ENCODE data around the gene NSMCE1.

NSMCE1 gene

DNA sequence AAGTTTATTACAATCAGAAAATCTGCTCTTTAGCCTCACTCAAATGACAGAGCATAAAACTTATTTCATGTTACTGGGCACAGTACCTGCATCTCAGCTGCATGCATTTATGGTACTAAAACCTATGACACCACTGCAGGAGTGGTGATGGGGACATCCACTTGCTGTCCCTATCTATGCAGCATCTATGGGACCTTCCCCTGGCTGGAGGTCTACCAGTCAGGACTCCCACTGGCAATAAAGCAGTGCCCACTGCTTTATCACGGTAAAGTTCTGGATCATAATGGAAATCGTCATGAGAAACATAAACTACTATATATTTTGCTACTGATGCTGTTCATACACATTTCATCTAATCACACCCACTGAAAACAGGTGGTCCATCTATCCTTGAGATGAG, 26.2 kb downstream of the NSMCE1 start:
- DNase-seq, result no peak

DNA sequence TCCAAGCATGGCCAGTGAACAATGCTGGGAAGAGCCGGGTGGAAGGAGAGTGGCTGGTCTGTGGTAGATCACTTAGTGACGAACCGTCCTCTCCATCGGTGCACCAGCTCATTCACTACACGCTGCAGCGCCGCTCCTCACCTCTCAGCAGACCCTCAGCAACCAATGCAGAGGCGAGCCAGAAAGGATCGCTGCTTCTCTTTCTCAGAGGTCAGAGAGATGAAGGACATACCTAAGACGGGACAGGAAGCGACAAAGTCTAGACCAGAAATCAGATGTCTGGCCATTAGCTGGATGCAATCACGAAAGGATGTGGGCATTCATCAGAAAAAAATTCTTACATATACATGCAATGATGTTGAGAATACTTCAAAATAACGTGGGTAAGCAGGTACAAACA, 26.9 kb downstream of the NSMCE1 start:
- DNase-seq, result no peak

DNA sequence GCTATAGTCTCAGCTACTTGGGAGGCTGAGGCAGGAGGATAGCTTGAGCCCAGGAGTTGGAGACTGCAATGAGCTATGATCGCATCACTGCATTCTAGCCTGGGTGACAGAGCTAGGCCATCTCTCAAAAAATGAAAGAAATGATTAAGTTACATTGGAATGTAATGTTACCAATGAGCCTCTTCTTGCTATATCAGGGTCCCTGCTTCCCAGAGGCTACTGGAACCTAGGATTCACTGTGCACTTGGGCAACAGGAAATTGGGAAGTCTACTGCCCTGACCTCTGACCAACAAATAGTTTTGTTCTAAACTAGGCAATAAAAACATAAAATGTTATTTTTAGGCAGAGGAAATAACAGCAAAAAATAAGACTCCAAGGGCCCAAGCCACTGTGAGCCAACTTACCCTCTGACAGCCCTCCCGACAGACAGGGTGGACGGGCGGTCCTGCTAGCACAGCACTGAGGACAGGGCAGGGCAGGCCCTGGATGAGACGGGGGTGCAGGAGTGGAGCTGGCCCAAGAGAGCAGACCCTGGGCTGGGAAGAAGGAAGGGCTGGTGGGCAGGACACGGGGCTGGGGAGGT, 27.5 kb downstream of the NSMCE1 start:
- no peak for DNase-seq

DNA sequence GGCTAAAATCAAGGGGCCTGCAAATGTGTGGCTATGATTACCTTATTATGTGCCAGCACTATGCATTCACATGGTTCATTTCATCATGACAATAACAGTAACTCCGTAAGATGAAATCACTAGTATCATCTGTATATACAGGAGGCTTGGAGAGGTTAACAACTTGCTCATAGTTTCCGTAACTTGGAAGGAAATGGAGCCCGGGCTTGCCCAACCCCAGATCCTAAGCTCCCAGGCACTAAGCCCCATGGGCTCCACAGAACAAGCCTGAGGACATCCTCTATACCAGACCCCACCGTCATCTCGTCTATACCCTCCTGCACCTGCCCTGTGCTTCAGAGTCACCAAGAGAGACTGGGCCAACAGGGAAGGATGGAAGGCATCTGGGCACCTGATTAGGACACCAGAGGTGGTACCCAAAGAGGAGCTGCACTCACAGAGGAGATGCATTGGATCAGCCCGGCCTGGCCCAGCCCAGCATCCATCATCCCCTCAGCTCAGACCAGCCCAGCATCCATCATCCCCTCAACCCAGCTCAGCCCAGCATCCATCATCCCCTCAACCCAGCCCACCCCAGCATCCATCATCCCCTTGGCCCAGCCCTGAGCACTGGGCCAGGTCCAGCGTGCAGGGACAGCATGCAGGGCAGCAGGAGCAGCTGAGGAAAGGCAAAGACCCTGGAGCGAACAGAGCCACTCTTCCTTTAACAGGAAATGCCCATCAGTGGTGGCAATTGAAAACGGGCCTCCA, 28.5 kb downstream of the NSMCE1 start:
- DNase-seq, result no peak

DNA sequence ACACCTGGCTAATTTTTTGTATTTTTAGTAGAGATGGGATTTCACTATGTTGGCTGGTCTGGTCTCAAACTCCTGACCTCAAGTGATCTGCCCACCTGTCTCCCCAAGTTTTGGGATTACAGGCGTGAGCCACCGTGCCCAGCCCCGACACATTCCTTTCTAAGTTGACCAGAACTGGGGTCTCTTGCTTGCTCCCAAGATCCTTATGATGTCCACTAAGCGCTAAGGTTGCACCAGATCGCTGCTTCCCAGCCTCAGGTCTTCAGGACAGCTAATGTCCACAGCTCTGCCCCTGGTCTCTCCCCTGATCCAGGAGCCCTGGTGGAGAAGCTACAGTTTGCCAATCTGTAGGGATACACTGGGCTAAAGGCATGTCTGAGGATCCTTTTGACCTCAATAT, 29.5 kb downstream of the NSMCE1 start:
- no peak for DNase-seq

DNA sequence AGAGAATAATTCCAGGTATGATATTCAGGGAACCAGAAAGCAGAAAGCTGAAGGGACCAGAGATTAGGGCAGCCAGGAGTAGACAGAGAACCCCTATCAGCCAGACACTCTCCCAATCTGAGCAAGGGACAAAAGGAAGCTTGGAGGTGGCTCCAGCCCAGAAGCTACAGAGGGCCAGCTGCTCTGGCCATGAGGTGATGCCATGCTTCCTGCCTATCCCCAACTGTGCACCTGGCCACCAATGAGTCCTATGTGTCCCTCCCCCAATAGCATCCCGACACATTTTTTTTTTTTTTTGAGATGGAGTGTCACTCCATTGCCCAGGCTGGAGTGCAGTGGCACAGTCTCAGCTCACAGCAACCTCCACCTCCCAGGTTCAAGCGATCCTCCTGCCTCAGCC, 30.0 kb downstream of the NSMCE1 start:
- DNase-seq, result no peak

DNA sequence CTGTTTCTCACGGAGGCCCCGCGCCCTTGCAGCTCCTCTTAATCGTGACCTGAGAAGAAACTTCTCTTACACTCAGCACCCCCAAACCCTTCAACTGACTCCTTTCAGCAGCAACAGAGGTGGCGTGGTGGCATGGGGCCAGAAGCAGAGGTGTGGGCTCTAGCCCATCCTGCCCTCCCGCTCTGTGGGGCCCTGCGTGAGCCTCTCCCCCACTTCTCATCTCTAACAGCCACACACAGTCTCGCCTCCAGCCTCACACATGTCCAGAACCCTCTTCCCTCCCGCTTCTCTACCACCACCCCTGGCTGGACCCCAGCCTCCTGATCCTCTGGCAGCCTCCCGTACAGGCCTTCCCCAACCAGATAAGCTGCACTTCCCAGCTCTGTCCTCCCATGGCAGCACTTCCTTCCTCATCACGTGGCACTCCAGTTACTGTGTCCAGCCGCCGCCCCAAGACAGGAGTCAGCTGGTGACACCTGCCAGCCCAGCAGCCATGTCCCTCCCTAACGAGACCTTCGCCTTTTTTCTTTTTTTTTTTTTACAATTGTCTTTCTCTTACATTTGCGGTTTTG, 30.5 kb downstream of the NSMCE1 start:
- no peak for DNase-seq

DNA sequence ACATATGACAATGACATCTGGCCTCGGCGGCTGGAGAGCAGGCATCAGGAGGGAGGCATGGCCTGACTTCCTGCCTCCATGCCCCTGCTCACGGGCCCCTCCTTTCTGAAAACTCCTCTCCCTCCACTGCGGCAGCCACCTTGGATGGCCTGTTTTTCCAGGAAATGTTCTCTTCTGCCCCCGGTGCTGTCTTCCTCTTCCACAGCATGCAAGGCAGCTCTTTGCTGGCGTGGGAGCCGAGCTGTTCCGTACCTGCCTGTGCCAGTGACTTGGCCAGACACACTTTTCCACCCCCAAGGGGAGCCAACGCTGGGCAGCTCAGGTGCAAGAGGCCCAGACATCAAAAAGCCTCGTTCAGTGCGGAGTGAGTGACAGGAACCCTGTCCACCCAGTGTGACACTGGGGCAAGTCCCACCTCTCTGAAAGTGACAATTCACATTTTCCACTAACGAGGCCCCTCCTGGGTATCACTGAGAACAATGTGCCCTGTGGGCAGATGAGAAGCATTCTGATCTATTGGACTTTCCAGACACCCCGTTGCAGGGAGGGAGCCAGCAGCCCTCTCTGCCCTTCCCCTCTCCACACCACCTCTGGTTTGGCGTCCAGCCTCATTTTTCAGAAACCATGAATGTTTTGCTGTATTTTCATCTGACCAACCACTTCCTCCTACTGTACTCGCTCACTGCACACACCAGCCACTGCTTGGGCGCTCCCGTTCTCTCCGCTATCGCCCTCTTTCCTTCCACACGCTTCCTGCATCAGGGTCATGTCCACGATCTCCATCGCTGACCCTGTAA, 31.2 kb downstream of the NSMCE1 start:
- peak; percentile 36 to 43 for DNase-seq

DNA sequence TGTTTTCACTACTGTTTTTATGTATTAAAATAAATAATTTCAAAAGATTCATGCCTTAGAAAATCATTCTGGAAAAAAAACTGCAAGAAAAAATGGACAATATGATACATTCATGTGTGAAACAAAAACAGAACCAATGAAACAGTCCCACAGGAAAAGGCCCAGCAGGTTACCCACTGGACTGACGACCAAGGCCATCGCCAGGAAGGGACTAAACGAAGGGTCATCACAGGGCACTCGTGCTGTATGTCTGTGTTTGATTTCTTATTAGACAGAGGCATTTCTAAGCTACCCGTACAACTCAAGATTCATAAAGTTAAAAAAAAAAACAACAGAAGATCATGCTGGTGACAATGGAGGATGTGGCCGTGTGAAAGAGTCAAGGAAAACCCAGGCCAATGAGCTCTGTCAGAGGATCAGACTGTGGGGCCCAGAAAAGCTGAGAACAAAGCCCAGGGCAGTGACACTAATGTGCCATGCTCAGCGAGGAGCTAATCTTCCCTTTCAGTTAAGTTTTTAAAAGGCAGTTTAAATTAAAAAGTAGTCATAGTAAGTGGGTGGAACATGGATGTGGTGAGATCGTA, 31.8 kb downstream of the NSMCE1 start:
- DNase-seq, result no peak

DNA sequence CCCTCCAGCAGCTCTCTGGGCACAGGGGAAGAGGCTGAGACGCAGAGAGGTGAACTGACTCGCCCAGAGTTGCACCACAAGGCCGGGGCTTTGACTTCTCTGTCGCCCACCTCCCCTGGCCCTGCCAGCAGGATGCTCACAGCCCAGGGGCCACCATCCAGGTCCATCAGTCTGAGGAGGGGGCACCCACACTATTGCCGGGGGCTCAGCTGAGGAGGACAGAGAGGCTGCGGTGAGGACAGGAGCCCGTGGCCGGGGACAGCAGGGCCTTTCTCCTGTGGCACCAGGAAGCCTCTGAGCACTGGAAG, 32.7 kb downstream of the NSMCE1 start:
- no peak for DNase-seq

DNA sequence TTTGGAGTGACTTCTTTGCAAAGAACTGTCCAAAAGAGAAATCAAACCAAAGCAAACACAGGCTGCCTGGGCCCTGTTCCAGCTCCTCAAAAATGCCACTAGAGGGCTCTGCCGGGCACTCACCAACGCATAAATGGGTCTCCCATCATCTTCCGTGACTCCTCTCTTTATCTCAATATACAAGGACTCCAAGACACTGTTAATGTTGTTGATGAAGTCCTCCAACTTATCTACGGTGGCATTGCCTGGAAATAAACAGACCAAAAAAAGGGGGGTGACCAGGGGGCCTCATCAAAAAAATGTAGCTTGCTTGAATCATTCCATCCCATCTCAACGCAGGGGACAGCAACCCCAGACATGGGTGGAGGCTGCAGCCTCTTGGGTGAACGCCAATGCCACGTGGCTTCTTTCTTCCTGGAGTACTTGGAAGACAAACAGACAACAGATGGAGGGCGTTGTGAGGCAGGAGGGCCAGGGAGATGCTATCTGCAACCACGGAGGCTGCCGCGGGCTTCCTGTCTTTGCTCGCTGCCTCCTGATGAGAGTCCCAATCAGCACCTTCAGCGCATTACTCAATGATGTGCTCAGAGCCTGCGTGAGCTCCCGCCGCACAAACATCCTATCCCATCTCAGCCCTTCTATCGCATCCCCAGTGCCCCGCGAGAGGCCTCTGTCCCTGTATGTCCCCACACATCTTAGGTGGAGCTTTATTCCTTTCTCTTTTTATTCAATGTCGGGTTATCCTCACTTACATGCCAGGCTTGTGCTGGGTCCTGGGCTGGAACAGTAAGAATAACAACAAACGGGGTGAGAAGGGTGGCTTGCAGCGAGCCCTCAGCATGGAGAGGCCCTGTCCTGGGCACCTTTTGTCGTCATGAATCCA, 33.3 kb downstream of the NSMCE1 start:
- DNase-seq, result peak; percentile 65 to 67

DNA sequence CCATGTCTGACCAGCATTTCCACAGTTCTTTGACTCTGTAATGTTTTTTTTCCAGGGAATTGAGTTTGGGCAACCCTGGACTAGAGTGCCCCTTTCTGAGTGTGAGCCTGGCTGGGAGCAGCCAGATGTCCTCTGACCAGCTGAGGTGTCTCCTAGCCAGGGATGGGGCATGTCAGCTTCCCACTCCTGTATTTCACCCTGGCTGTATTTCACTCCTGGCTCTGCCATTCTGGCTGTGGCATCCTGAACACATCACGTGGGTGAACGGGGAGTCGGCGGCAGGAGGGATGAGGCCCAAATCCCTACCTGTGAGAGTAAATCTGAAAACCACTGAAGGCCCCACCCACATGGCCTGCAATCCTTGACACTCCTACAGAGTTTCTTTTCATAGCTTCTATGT, 34.0 kb downstream of the NSMCE1 start:
- DNase-seq, result no peak

DNA sequence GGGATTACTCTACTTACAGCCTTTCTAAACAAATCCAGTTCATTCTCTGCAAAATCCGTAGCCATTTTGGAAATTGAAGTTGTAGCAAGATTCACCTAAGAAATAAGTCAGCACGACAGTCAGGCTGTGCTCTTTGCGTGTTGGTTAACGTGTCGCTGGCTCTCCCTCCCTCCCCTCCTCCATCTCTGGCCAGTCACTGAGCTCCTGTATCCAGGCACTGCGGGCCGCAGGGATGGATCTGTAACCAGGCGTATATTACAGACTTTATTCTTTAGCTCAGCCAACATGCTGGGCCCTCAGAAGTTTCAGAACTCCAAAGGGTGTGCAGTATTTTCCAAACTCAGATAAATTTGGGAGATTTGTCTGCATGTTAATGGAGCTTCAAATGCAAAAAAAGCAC, 34.4 kb downstream of the NSMCE1 start:
- no peak for DNase-seq

DNA sequence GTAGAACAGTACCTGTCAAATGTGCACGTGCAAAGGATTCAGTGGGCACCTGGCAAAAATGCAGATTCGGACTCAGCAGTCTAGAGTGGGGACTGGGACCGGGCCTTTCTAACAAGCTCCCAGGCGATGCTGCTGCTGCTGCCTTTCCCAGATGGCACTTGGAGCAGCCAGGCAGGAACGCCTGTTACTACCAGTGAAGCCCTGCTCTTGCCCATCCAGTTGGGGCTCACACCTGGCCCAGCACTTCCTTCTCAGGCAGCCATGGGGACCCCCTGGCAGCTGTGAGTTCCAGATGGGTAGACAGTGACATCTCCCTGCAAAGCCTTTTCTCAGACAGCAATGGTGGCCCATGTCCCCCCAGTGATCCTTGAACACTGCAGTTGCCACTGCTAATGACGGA, 34.8 kb downstream of the NSMCE1 start:
- no peak for DNase-seq

DNA sequence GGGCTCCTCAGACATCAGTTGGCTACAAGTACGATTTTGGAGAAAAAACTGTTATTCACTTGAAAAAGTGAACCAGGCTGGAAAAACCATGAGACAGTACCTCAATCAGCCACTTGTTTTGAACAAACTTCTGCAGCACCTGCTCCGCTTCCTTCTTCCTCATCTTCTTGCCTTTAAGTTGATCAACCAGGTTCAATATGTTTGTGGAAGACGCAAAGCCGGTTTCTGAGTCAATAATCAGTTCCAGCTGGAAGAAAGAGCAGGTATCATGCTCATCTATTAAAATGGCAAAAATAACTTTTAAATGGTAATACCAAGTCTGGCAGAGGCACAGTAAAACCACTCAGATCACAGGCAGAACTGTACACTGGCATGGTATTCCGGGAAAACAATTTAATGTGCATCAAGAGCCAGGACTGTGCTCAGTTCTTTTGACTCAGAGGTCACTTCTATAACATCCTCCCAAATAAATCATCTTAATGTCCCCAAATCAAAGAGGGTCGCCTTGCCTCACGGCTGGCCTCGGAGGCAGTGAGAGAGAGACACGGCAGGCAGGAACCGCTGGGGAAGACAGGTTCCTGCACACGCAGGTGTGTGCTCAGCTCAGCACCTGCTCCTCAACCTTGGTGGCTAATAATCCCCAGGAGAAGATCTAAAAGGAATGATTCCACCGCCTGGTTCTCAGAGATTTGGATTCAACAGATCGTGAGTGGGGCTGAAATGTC, 35.5 kb downstream of the NSMCE1 start:
- no peak for DNase-seq

DNA sequence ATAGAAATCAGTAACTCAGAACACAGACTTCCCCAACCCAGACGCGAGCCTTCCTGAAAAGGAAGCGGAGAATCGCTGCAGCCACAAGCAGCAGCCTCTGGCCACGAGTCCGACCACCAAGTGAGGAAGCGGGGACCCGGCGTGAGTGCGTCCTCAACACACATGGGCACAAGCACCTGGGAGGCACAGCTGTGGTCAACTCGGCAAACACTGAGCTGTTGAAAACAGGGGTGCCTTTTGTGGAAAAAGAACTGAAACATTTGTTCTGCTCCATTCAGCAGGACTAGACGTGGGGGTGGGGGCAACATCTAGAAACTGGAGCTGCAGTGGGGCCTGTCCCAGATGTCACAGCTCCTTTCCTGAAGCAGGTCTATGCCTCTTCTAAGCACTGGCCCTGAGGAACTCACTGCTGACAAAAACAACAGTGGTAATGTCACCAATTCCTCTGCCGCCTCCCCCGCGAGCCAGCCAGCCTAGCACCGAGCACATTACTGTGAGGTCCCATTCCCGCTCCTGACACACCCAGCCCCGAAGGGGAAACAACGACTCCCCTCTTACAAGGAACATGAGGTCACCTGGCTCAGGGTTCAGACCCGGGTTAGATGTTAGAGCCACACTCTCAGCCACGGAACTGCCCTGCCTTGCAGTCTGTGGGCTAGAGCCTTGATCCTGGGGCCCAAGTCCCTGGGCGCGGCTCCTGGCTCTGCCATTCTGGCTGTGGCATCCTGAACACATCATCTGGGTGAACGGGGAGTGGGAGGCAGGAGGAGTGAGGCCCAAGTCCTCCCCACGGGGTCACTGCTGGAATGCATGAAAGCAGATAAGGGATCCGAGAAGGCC, 36.3 kb downstream of the NSMCE1 start:
- DNase-seq, result no peak

DNA sequence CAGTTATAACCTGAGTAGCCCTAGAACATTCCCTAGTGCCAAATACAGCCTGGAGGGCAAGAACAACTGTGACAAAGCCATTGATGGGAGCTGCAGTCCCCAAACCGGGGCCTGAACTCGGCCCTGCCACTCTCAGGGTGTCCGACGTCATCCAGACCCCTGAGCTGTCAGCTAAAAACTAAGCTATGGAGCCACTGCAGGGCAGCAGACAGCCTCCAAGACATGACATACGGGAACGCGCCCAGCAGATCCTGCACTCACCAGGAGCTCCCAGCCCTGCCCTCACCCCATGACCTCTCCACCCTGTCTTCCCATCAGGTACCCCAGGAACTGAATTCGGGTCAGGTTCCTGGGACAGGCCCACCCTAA, 36.9 kb downstream of the NSMCE1 start:
- DNase-seq, result no peak

DNA sequence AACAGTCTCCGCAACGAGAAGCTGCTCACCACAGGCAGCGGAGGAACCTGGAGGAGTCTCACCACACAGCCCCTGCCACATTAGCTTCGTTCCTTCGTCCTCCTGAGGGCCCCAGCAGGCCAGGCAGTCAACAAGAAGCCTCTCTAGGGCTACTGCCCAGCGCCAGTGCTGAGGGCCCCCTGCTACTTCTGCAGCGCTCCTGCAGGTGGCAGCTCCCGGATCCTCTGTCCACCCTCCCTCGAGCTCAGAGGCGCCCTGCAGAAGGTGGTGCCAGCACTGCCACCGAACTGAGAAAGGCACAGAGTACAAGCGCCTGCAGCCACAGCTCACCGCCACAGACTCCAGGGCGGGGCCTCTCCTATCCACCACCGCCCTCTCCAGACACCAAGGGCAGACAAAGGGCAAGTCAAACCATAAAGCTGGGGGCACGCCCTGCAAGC, 38.0 kb downstream of the NSMCE1 start:
- DNase-seq, result no peak

DNA sequence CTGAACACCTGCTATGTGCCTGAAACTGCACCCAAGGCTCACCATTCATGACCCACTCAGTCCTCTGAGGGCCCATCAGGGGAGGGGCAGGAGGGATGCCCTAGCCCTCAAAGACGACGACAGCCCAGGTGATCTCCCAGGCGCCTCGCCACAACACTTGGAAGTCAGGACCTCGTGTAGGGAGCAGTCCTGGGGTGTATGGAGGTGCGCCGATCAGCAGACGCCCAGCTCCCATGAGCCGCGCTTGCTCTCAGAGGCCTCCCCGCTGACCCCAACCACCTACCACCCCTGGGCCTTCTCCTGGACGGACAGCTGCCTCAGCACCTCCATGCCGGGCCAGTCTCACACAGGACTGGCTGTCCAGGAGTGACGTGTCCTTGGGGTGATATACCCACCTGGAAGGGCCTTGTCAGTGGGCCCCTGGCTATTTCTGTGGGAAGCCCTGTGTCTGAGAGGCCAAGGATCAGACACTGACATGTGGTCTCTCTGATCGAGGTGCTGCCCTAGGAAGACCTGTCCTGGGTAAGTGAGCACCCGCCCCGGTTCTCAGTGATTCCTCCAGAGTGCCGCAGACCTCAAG, 38.6 kb downstream of the NSMCE1 start:
- DNase-seq, result no peak
